PC-9 (cell line): ENCODE measurements around the gene TMEM163. TPM values are rescaled to one million over a fixed set of nuclear protein-coding genes. Genes with fewer than 3 reads are reported as not detected.

Experiments used
- BruUV-seq: library from RNA; stranded (reverse); fragments of 400-500 nt; replicated peaks from 2 replicates; lab custom pipeline; 2021; lab: Mats Ljungman, UMichigan
- CTCF ChIA-PET: fragments of 300-600 bp; sonication (Branson Sonifier 250); formaldehyde crosslinking; loops from one replicate; lab custom pipeline; 2022; ENCODE audit warnings: antibody characterized with exemption; lab: Charles Lee
- POLR2A ChIA-PET: fragments of 300-600 bp; sonication (Branson Sonifier 250); formaldehyde crosslinking; loops from one replicate; lab custom pipeline; 2022; ENCODE audit warnings: antibody characterized with exemption; ENCODE audit not compliant: unreplicated experiment; lab: Charles Lee
- DNase-seq, 2 experiments: peaks; one replicate each; pipeline versions ENCODE4 v3.0.0 to v3.0.0-alpha.2; 2015 to 2022; ENCODE audit warnings: mixed read lengths in 1 of 2
- H2AFZ ChIP-seq: fragments of 200-600 bp; sonication (generic); 2 replicates; pipeline ENCODE4 v1.8.1; 2017; ENCODE audit warnings: antibody characterized with exemption
- H3F3A ChIP-seq: fragments of 200-600 bp; sonication (generic); 2 replicates; pipeline ENCODE4 v1.8.1; 2017; ENCODE audit warnings: antibody characterized with exemption, mild to moderate bottlenecking, low read depth; ENCODE audit not compliant: insufficient read depth
- H3K27ac ChIP-seq: fragments of 200-600 bp; sonication (generic); 2 replicates; pipeline ENCODE4 v1.6.1; 2016; ENCODE audit warnings: mixed run types
- H3K27me3 ChIP-seq: fragments of 200-600 bp; sonication (generic); 2 replicates; pipeline ENCODE4 v1.6.1; 2016; ENCODE audit warnings: low read depth, mixed run types; ENCODE audit not compliant: insufficient read depth
- H3K36me3 ChIP-seq: fragments of 200-600 bp; sonication (generic); 2 replicates; pipeline ENCODE4 v1.6.1; 2016; ENCODE audit warnings: low read depth, mixed run types
- H3K4me1 ChIP-seq: fragments of 200-600 bp; sonication (generic); replicated peaks from 2 replicates; pipeline ENCODE4 v1.6.1; 2016; ENCODE audit warnings: mixed run types; ENCODE audit not compliant: insufficient read depth
- H3K4me2 ChIP-seq: fragments of 200-600 bp; sonication (generic); 2 replicates; pipeline ENCODE4 v1.6.1; 2017; ENCODE audit warnings: mixed run types
- H3K4me3 ChIP-seq: fragments of 200-600 bp; sonication (generic); 2 replicates; pipeline ENCODE4 v1.6.1; 2016; ENCODE audit warnings: mixed run types
- H3K79me2 ChIP-seq: fragments of 200-600 bp; sonication (generic); 2 replicates; pipeline ENCODE4 v1.6.1; 2017; ENCODE audit warnings: low read depth, mixed run types
- H3K9me2 ChIP-seq: fragments of 200-600 bp; sonication (generic); 2 replicates; pipeline ENCODE4 v1.8.1; 2017; ENCODE audit warnings: mild to moderate bottlenecking; ENCODE audit not compliant: insufficient read depth
- H3K9me3 ChIP-seq: fragments of 200-600 bp; sonication (generic); 2 replicates; pipeline ENCODE4 v1.8.1; 2016; ENCODE audit warnings: low read depth; ENCODE audit not compliant: insufficient read depth
- H4K20me1 ChIP-seq: fragments of 200-600 bp; sonication (generic); 2 replicates; pipeline ENCODE4 v1.8.1; 2017; ENCODE audit not compliant: insufficient read depth
- CTCF ChIP-seq: fragments of 200-600 bp; sonication (generic); conservative IDR thresholded peaks from 2 replicates; pipeline ENCODE4 v1.6.1; 2017; ENCODE audit warnings: mixed run types, antibody characterized with exemption, mild to moderate bottlenecking, moderate library complexity
- EZH2 ChIP-seq: fragments of 200-600 bp; sonication (generic); IDR thresholded peaks from 2 replicates; pipeline ENCODE4 v1.8.0; 2017; ENCODE audit warnings: antibody characterized with exemption, low read depth
- intact Hi-C: fragments of 100-400 bp; cut with micrococcal nuclease; formaldehyde crosslinking; loops from one replicate; pipeline ENCODE4 v1.10.0; 2022; ENCODE audit not compliant: unreplicated experiment
- total RNA-seq: library from RNA; stranded (reverse); gene quantifications from 2 replicates; pipeline ENCODE4 v1.2.3, GENCODE V29; 2021

Gene TMEM163
- total RNA-seq, 1 experiment from 2014 or later, result 1.4 TPM

DNA sequence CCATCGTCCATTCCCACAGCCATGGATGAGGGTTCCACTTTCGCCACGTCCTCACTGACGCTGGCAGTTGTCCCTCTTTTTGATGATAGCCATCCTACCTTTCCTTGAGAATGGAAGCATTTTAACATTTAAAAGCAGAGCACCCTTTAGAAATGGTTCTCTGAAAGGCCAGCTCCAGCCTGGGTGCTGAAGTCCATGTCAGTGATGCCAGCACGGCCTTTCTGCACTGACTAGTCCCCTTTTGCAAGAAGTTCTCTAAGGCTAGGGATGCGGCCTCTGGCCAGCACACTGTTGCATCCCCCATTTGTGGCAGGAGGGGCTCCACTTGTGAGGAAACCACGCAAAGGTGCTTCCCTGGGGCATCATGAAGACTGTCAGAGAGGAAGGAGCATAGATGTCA, 261.4 kb downstream of the TMEM163 start:
- Histone ChIP-seq H4K20me1 (no peaks in the 10 kb centered on the region), H3K4me1 (no peaks in the 10 kb centered on the region), H3K4me2 (no peak overlapping the region), H3F3A (no peaks in the 10 kb centered on the region), H3K4me3 (no peak overlapping the region), H2AFZ (no peak overlapping the region), H3K27me3 (no peaks in the 10 kb centered on the region), H3K79me2 (no peaks in the 10 kb centered on the region), H3K36me3 (no peaks in the 10 kb centered on the region), H3K27ac (no peak overlapping the region), H3K9me3 (no peaks in the 10 kb centered on the region), H3K9me2 (no peaks in the 10 kb centered on the region)
- intact Hi-C loops, result no loop called here
- BruUV-seq, result no TSS peak
- ChIA-PET POLR2A (no interaction called here), CTCF (no interaction called here)
- DNase-seq, result no peak
- TF ChIP-seq CTCF, result no peak
- no peak for TF ChIP-seq EZH2

GRCh38 chr2:134455426-134455825, 263.4 kb downstream of the TMEM163 start:
- H3K9me3 ChIP-seq, result no peaks in the 10 kb centered on the region
- H3K4me3 ChIP-seq, result no peak overlapping the region
- H4K20me1 ChIP-seq, result no peaks in the 10 kb centered on the region
- POLR2A ChIA-PET, result interaction anchor here (0.6 kb wide), 1 partner anchor 334 kb away, joined by 3 read pairs; no protein-coding TSS in a partner anchor
- no peak overlapping the region for H2AFZ ChIP-seq
- no TSS peak for BruUV-seq
- CTCF ChIA-PET, result interaction anchor here (0.6 kb wide), 1 partner anchor 548 kb away, joined by 3 read pairs; no protein-coding TSS in a partner anchor
- no peak for TF ChIP-seq CTCF
- no peak for TF ChIP-seq EZH2
- H3K79me2 ChIP-seq, result no peaks in the 10 kb centered on the region
- H3K4me2 ChIP-seq, result no peak overlapping the region
- DNase-seq, result no peak
- no peaks in the 10 kb centered on the region for H3K4me1 ChIP-seq
- no peaks in the 10 kb centered on the region for H3K9me2 ChIP-seq
- no peaks in the 10 kb centered on the region for H3F3A ChIP-seq
- intact Hi-C loops, result no loop called here
- H3K36me3 ChIP-seq, result no peaks in the 10 kb centered on the region
- H3K27ac ChIP-seq, result no peak overlapping the region
- no peaks in the 10 kb centered on the region for H3K27me3 ChIP-seq

DNA sequence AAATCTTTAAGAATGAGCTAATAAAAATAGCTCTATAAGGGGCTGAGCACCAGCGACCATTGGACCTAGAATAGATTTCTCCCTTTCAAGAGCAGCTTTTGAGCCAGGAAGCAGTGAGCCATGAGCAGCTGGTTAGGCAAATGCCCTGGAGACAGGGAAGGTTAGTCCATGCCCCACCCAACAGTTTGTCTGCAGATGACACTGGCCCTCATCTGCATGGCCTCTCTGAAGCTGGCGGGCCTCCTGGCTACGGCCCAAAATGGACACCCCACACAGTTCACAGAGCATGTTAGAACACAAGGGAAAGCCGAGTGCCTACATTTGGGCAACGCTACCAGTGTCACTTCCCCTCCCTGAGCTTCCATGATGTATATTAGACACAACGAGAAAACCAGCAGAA, 263.9 kb downstream of the TMEM163 start:
- BruUV-seq, result no TSS peak
- TF ChIP-seq CTCF (no peak), EZH2 (no peak)
- POLR2A ChIA-PET, result interaction anchor here (0.6 kb wide), 1 partner anchor 334 kb away, joined by 3 read pairs; no protein-coding TSS in a partner anchor
- no peaks in the 10 kb centered on the region for H3F3A ChIP-seq
- DNase-seq, result no peak
- no peaks in the 10 kb centered on the region for H3K9me3 ChIP-seq
- no peak overlapping the region for H3K27ac ChIP-seq
- H3K4me1 ChIP-seq, result no peaks in the 10 kb centered on the region
- no peak overlapping the region for H3K4me3 ChIP-seq
- H3K4me2 ChIP-seq, result no peak overlapping the region
- H3K27me3 ChIP-seq, result no peaks in the 10 kb centered on the region
- intact Hi-C loops, result no loop called here
- CTCF ChIA-PET, result interaction anchor here (0.6 kb wide), 1 partner anchor 549 kb away, joined by 3 read pairs; no protein-coding TSS in a partner anchor
- H3K36me3 ChIP-seq, result no peaks in the 10 kb centered on the region
- no peaks in the 10 kb centered on the region for H3K9me2 ChIP-seq
- H4K20me1 ChIP-seq, result no peaks in the 10 kb centered on the region
- H2AFZ ChIP-seq, result no peak overlapping the region
- H3K79me2 ChIP-seq, result no peaks in the 10 kb centered on the region
